ENCODE measurements around the gene RABGAP1. TPM values are rescaled to one million over a fixed set of nuclear protein-coding genes. Genes with fewer than 3 reads are reported as not detected.
A peak's percentile ranks its signal among the peaks of the same experiment; 100 is the strongest.

The RABGAP1 gene
- total RNA-seq, 4 donors from 2014 or later: 38.3 to 78.3 (median 48.5) TPM

GRCh38 chr9:122931226-122932121 lies 9.3 kb upstream of the RABGAP1 start, which contains the start of gene ZBTB26:
Gene ZBTB26 (minus strand): TSS chr9:122931512. CDS start chr9:122919934, 11,578 bp downstream.
- peak; percentile 74 for DNase-seq (ENCODE audit: low spot score)
- TF ChIP-seq, protein P1, sequence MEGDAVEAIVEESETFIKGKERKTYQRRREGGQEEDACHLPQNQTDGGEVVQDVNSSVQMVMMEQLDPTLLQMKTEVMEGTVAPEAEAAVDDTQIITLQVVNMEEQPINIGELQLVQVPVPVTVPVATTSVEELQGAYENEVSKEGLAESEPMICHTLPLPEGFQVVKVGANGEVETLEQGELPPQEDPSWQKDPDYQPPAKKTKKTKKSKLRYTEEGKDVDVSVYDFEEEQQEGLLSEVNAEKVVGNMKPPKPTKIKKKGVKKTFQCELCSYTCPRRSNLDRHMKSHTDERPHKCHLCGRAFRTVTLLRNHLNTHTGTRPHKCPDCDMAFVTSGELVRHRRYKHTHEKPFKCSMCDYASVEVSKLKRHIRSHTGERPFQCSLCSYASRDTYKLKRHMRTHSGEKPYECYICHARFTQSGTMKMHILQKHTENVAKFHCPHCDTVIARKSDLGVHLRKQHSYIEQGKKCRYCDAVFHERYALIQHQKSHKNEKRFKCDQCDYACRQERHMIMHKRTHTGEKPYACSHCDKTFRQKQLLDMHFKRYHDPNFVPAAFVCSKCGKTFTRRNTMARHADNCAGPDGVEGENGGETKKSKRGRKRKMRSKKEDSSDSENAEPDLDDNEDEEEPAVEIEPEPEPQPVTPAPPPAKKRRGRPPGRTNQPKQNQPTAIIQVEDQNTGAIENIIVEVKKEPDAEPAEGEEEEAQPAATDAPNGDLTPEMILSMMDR (IDR thresholded peaks at IDR 0.05): no peak
- ATAC-seq (ENCODE audit: low FRiP score): peak; percentile 99

- ATAC-seq (ENCODE audit: low FRiP score) (no peak), DNase-seq (ENCODE audit: low spot score) (no peak)
- TF ChIP-seq, protein P1 (IDR thresholded peaks at IDR 0.05): no peak
These were observed 4.4 kb upstream of the RABGAP1 start for GRCh38 chr9:122936464-122936863.

DNA sequence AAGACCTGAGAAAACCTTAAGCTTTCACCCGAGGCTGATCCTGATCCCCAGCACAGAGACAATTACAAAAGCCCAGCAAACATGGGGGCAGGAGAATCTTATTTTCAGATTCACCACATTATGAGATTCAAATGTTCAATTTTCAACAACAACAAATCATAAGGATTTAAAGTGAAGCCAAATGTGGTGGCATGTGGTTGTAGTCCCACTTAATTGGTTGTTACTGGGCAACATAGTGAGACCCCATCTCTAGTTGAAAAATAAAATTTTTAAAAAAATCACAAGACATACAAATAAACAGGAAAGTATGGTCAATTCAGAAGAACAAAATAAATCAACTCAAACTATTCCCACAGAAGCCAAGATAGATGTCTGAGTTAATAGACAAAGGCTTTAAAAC lies 3.9 kb upstream of the RABGAP1 start:
- TF ChIP-seq, protein P1 (IDR thresholded peaks at IDR 0.05): no peak
- ATAC-seq (ENCODE audit: low FRiP score) (no peak), DNase-seq (ENCODE audit: low spot score) (no peak)

- ATAC-seq (ENCODE audit: low FRiP score) (no peak), DNase-seq (ENCODE audit: low spot score) (no peak)
- TF ChIP-seq, protein P1 (IDR thresholded peaks at IDR 0.05): no peak
These were observed 1.2 kb upstream of the RABGAP1 start for GRCh38 chr9:122939601-122940000.

- DNase-seq (ENCODE audit: low spot score) (no peak), ATAC-seq (ENCODE audit: low FRiP score) (no peak)
- TF ChIP-seq, protein P1 (IDR thresholded peaks at IDR 0.05): no peak
These were observed 419 bp upstream of the RABGAP1 start for GRCh38 chr9:122940454-122940748.

DNA sequence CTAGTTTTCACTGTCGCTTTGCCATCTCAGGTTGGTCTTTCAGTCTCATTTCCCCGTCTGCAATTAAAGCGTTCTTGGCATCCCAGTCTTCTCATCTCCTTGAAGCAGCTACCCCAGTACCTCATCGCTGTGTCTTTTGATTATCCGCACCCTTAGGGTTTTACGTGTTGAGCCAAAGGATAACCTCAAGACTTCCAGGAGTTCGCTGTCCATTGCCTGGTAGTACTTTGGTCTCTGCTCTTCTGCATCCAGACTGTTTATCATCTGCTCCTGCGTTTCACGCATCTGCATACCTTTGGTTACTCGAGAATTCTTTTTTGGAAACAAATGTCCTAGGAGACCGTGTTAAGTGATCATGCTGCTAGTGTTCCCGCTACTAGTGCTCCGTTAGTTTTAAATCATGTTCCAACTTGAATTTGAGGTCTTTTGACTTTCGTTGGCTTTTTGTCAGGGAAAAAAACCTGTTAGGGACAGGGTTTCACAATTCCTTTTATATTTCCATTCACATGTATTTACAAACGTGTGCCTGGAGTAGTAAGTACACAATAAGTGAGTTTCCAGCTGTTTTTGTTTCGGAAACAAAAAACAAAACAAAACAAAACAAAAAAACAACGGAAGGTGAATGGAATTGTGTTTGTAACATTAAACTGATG lies 888 bp downstream of the RABGAP1 start:
- TF ChIP-seq, protein P1 (IDR thresholded peaks at IDR 0.05): no peak
- ATAC-seq (ENCODE audit: low FRiP score): no peak
- DNase-seq (ENCODE audit: low spot score): no peak
